PFSK-1 (cell line): ENCODE data around the gene CERS6.

Source experiments
- FOXP2 ChIP-seq: optimal IDR thresholded peaks from 2 replicates; pipeline ENCODE3; 2011; ENCODE audit warnings: borderline replicate concordance, control low read depth, inconsistent platforms; ENCODE audit not compliant: insufficient read depth; ENCODE audit errors: extremely low read length, extremely low read depth
- POLR2AphosphoS5 ChIP-seq: IDR thresholded peaks from 2 replicates; pipeline ENCODE4 v1.6.1; 2012; ENCODE audit warnings: low read depth, mild to moderate bottlenecking, control low read depth, low read length, moderate library complexity
- REST ChIP-seq, 2 experiments: IDR thresholded peaks; 2 replicates each; pipeline versions ENCODE4 v1.6.1 to v1.8.0; 2011 to 2012; ENCODE audit warnings: low read depth in 2 of 2, low read length in 2 of 2, control low read depth in 1 of 2, inconsistent platforms in 1 of 2, mild to moderate bottlenecking in 1 of 2, moderate library complexity in 1 of 2; ENCODE audit not compliant: insufficient read depth in 1 of 2
- SIN3A ChIP-seq: IDR thresholded peaks from 2 replicates; pipeline ENCODE4 v1.6.1; 2012; ENCODE audit warnings: mild to moderate bottlenecking, low read length, moderate library complexity, borderline replicate concordance; ENCODE audit not compliant: insufficient read depth
- TAF1 ChIP-seq: IDR thresholded peaks from 2 replicates; pipeline ENCODE4 v1.6.1; 2012; ENCODE audit warnings: low read length, control low read depth, borderline replicate concordance; ENCODE audit not compliant: insufficient read depth

Gene CERS6

GRCh38 chr2:168443818-168444217, 12.3 kb upstream of the CERS6 start:
- TF ChIP-seq TAF1 (no peak), REST (IDR thresholded peaks at IDR 0.05; ENCODE audit: insufficient read depth in 1 of 2, low read depth in 2 of 2, low read length in 2 of 2) (no peak), POLR2AphosphoS5 (no peak)

GRCh38 chr2:168445960-168446359, 10.1 kb upstream of the CERS6 start:
- TF ChIP-seq TAF1 (no peak), POLR2AphosphoS5 (no peak), REST (IDR thresholded peaks at IDR 0.05; ENCODE audit: insufficient read depth in 1 of 2, low read depth in 2 of 2, low read length in 2 of 2) (no peak), SIN3A (no peak), FOXP2 (no peak)

GRCh38 chr2:168448980-168449379, 7.1 kb upstream of the CERS6 start:
- TF ChIP-seq REST (IDR thresholded peaks at IDR 0.05; ENCODE audit: insufficient read depth in 1 of 2, low read depth in 2 of 2, low read length in 2 of 2) (no peak), TAF1 (no peak), POLR2AphosphoS5 (no peak), SIN3A (no peak), FOXP2 (no peak)

- no peak for TF ChIP-seq TAF1
- no peak for TF ChIP-seq REST (IDR thresholded peaks at IDR 0.05; ENCODE audit: insufficient read depth in 1 of 2, low read depth in 2 of 2, low read length in 2 of 2)
- TF ChIP-seq POLR2AphosphoS5: no peak
- no peak for TF ChIP-seq SIN3A
- TF ChIP-seq FOXP2: no peak
Measured at GRCh38 chr2:168449419-168449818, 6.7 kb upstream of the CERS6 start.

- TF ChIP-seq FOXP2 (no peak), TAF1 (no peak), POLR2AphosphoS5 (no peak)
Measured at GRCh38 chr2:168450171-168450570, 5.9 kb upstream of the CERS6 start.
